B cell (primary cell): ENCODE data around the gene RBMS3. TPM values are rescaled to one million over a fixed set of nuclear protein-coding genes. Genes with fewer than 3 reads are reported as not detected.

Experiments
- ATAC-seq: fragments of 200-7000 bp; cut with Tn5 transposase; one replicate; pipeline ENCODE4 v1.10.0; 2021; ENCODE audit warnings: low read depth, mild to moderate bottlenecking, moderate number of reproducible peaks, moderate library complexity
- CTCF ChIA-PET: fragments of 350-600 bp; sonication (Branson Sonifier 250); formaldehyde crosslinking; loops from one replicate; lab custom pipeline; 2021; ENCODE audit warnings: antibody characterized with exemption, inconsistent platforms; lab: Charles Lee
- POLR2A ChIA-PET: fragments of 350-600 bp; sonication (Branson Sonifier 250); formaldehyde crosslinking; loops from one replicate; lab custom pipeline; 2021; ENCODE audit warnings: antibody characterized with exemption; lab: Charles Lee
- DNase-seq: peaks from one replicate; pipeline ENCODE4 v3.0.0; 2013
- H2AFZ ChIP-seq: 2 replicates; pipeline ENCODE4 v1.6.1; 2012; ENCODE audit warnings: mild to moderate bottlenecking, low read depth, low read length; ENCODE audit not compliant: insufficient read depth, poor library complexity, severe bottlenecking
- H3K27ac ChIP-seq, 2 donors: 1 replicate in 1 of 2; 2 replicates in 1 of 2; pipeline ENCODE4 v1.5.1; 2012 to 2013; ENCODE audit warnings: low read length in 2 of 2, mild to moderate bottlenecking in 2 of 2, moderate library complexity in 1 of 2
- H3K27me3 ChIP-seq, 4 experiments: fragments of 200-600 bp in 1 of 4; sonication (generic) in 1 of 4; replicated peaks in 1 of 4; 1 replicate in 2 of 4; 2 replicates in 2 of 4; pipeline versions ENCODE4 v1.6.1 to v1.7.0; 2013 to 2016; ENCODE audit warnings: low read length in 3 of 4, mild to moderate bottlenecking in 2 of 4, mixed read lengths in 1 of 4, moderate library complexity in 1 of 4; ENCODE audit not compliant: insufficient read depth in 4 of 4, control insufficient read depth in 3 of 4; ENCODE audit errors: control extremely low read depth in 1 of 4
- H3K36me3 ChIP-seq, 2 experiments: replicated peaks in 1 of 2; 1 replicate in 1 of 2; 2 replicates in 1 of 2; pipeline versions ENCODE4 v1.6.1 to v1.7.1; 2013; ENCODE audit warnings: low read length in 1 of 2; ENCODE audit not compliant: insufficient read depth in 2 of 2, control insufficient read depth in 1 of 2; ENCODE audit errors: control extremely low read depth in 1 of 2, extremely low read depth in 1 of 2
- H3K4me1 ChIP-seq, 2 donors: fragments of 200-600 bp in 1 of 2; sonication (generic) in 1 of 2; 1 replicate in 1 of 2; 2 replicates in 1 of 2; pipeline versions ENCODE4 v1.5.1 to v1.6.1; 2013 to 2017; ENCODE audit warnings: low read length in 2 of 2; ENCODE audit not compliant: control insufficient read depth in 2 of 2, insufficient read depth in 2 of 2
- H3K4me2 ChIP-seq: replicated peaks from 2 replicates; pipeline ENCODE3; 2012; ENCODE audit warnings: mild to moderate bottlenecking, low read depth, low read length; ENCODE audit not compliant: poor library complexity, severe bottlenecking
- H3K4me3 ChIP-seq, 5 experiments: fragments of 200-600 bp in 1 of 5; sonication (generic) in 1 of 5; 1 replicate in 3 of 5; 2 replicates in 2 of 5; pipeline versions ENCODE4 v1.5.1 to v1.7.0; 2011 to 2016; ENCODE audit warnings: low read length in 4 of 5, mild to moderate bottlenecking in 4 of 5, low read depth in 2 of 5, control low read depth in 1 of 5, moderate library complexity in 1 of 5; ENCODE audit not compliant: insufficient read depth in 1 of 5; ENCODE audit errors: control extremely low read depth in 1 of 5, extremely low read depth in 1 of 5
- H3K79me2 ChIP-seq: fragments of 200-600 bp; sonication (generic); one replicate; pipeline ENCODE4 v1.6.0; 2016; ENCODE audit warnings: low read length; ENCODE audit not compliant: control insufficient read depth, insufficient read depth
- H3K9ac ChIP-seq: fragments of 200-600 bp; sonication (generic); 2 replicates; pipeline ENCODE4 v1.6.1; 2017; ENCODE audit warnings: mild to moderate bottlenecking, low read length, moderate library complexity
- H3K9me3 ChIP-seq, 3 donors: one replicate each; pipeline versions ENCODE4 v1.6.1 to v1.7.1; 2013; ENCODE audit warnings: low read length in 2 of 3; ENCODE audit not compliant: control insufficient read depth in 2 of 3, insufficient read depth in 1 of 3; ENCODE audit errors: control extremely low read depth in 1 of 3
- H4K20me1 ChIP-seq: 2 replicates; pipeline ENCODE4 v1.6.0; 2012; ENCODE audit warnings: mild to moderate bottlenecking, low read length; ENCODE audit not compliant: insufficient read depth, control insufficient read depth, poor library complexity, severe bottlenecking
- H3K27ac Mint-ChIP-seq: one replicate; pipeline ENCODE4 v1.8.0; 2021; ENCODE audit warnings: mixed read lengths
- H3K27me3 Mint-ChIP-seq: one replicate; pipeline ENCODE4 v1.8.0; 2021; ENCODE audit warnings: mixed read lengths
- H3K4me1 Mint-ChIP-seq: one replicate; pipeline ENCODE4 v1.8.0; 2021; ENCODE audit warnings: mixed read lengths
- H3K4me3 Mint-ChIP-seq: one replicate; pipeline ENCODE4 v1.8.0; 2021; ENCODE audit warnings: mixed read lengths
- H3K9me3 Mint-ChIP-seq: one replicate; pipeline ENCODE4 v1.8.0; 2022; ENCODE audit warnings: mixed read lengths; ENCODE audit not compliant: insufficient read depth
- CTCF ChIP-seq: fragments of 200-600 bp; IDR thresholded peaks from one replicate; pipeline ENCODE4 v1.8.0; 2022; ENCODE audit warnings: antibody characterized with exemption, mild to moderate bottlenecking
- EZH2 ChIP-seq: IDR thresholded peaks from 2 replicates; pipeline ENCODE4 v1.6.1; 2012; ENCODE audit warnings: borderline replicate concordance, low read depth, mild to moderate bottlenecking, moderate library complexity, low read length; ENCODE audit not compliant: insufficient read depth, poor library complexity, severe bottlenecking
- WGBS: methylation state at CpG from one replicate; pipeline ENCODE4 v1.1.5; 2013; ENCODE audit warnings: missing lambda C conversion rate; ENCODE audit not compliant: insufficient coverage; 5-methylcytosine and 5-hydroxymethylcytosine counted together
- intact Hi-C: fragments of 100-400 bp; cut with micrococcal nuclease; formaldehyde crosslinking; loops from one replicate; pipeline ENCODE4 v1.10.0; 2022
- polyA plus RNA-seq: library from polyadenylated mRNA; depleted of rRNA; stranded (reverse); fragments of >200 nt; gene quantifications from 2 replicates; pipeline ENCODE4 v1.2.3, GENCODE V29; 2012
- total RNA-seq, 2 donors: library from RNA; stranded (reverse); fragments of 120-200 nt in 1 of 2; gene quantifications; 1 replicate in 1 of 2; 2 replicates in 1 of 2; pipeline versions ENCODE4 v1.2.3 to v1.2.4, GENCODE V29; 2013 to 2022

RBMS3 gene
- total and polyA plus RNA-seq, 2 donors (not counting 1 experiment from before 2014, with no cell fraction given) = not detected

GRCh38 chr3:29267226-29267625 is 13.6 kb upstream of the RBMS3 start:
- Mint-ChIP-seq H3K27ac (no peak overlapping the region), H3K4me3 (no peak overlapping the region), H3K27me3 (no peaks in the 10 kb centered on the region), H3K9me3 (no peaks in the 10 kb centered on the region), H3K4me1 (no peaks in the 10 kb centered on the region)
- no peaks in the 10 kb centered on the region for H3K4me1 ChIP-seq
- H2AFZ ChIP-seq = no peak overlapping the region
- 92% methylated on average over 4 of the region's 4 CpGs for WGBS
- H4K20me1 ChIP-seq = no peaks in the 10 kb centered on the region
- TF ChIP-seq EZH2 (no peak), CTCF (no peak)
- intact Hi-C loops = no loop called here
- ChIA-PET CTCF (no interaction called here), POLR2A (no interaction called here)
- no peaks in the 10 kb centered on the region for H3K9me3 ChIP-seq
- no peak overlapping the region for H3K27ac ChIP-seq
- H3K9ac ChIP-seq = no peak overlapping the region
- H3K4me3 ChIP-seq = no peak overlapping the region
- H3K79me2 ChIP-seq = no peaks in the 10 kb centered on the region
- no peak overlapping the region for H3K4me2 ChIP-seq
- DNase-seq (no peak), ATAC-seq (no peak)
- no peaks in the 10 kb centered on the region for H3K36me3 ChIP-seq
- H3K27me3 ChIP-seq = no peaks in the 10 kb centered on the region

GRCh38 chr3:29268651-29269050 is 12.2 kb upstream of the RBMS3 start:
- H4K20me1 ChIP-seq = no peaks in the 10 kb centered on the region
- H3K27ac ChIP-seq = no peak overlapping the region
- ATAC-seq (no peak), DNase-seq (no peak)
- H3K79me2 ChIP-seq = no peaks in the 10 kb centered on the region
- Mint-ChIP-seq H3K4me1 (no peaks in the 10 kb centered on the region), H3K4me3 (no peak overlapping the region), H3K27me3 (no peaks in the 10 kb centered on the region), H3K9me3 (no peaks in the 10 kb centered on the region), H3K27ac (no peak overlapping the region)
- no peaks in the 10 kb centered on the region for H3K36me3 ChIP-seq
- H3K4me3 ChIP-seq = no peak overlapping the region
- H3K27me3 ChIP-seq = no peaks in the 10 kb centered on the region
- no peaks in the 10 kb centered on the region for H3K9me3 ChIP-seq
- intact Hi-C loops = no loop called here
- CTCF ChIA-PET = no interaction called here
- TF ChIP-seq EZH2 = no peak
- TF ChIP-seq CTCF = no peak
- no CpG with 5 or more reads among the region's 2 CpGs for WGBS
- no peaks in the 10 kb centered on the region for H3K4me1 ChIP-seq
- H3K4me2 ChIP-seq = no peak overlapping the region
- POLR2A ChIA-PET = no interaction called here
- no peak overlapping the region for H3K9ac ChIP-seq
- no peak overlapping the region for H2AFZ ChIP-seq
